D721Med (cell line): Measurements from ENCODE around the gene IQCH.

Source experiments
- DNase-seq: peaks from one replicate; pipeline ENCODE4 v3.0.0; 2011; ENCODE audit warnings: low spot score; ENCODE audit not compliant: insufficient read length
- FAIRE-seq: peaks from 2 replicates; lab custom pipeline; 2011; peaks lifted over from hg19 to GRCh38; lab: Jason Lieb, UNC
- CTCF ChIP-seq: IDR thresholded peaks from 2 replicates; pipeline ENCODE4 v1.5.1; 2012; ENCODE audit warnings: mild to moderate bottlenecking, control low read depth; ENCODE audit not compliant: insufficient read depth; ENCODE audit errors: missing control alignments

IQCH gene

GRCh38 chr15:67389975-67390374 lies 135.4 kb downstream of the IQCH start:
- no peak for DNase-seq
- no peak for TF ChIP-seq CTCF
- FAIRE-seq = no peak

- DNase-seq (no peak), FAIRE-seq (no peak)
- no peak for TF ChIP-seq CTCF
These were observed 140.5 kb downstream of the IQCH start for GRCh38 chr15:67394873-67395639.

GRCh38 chr15:67396114-67396513 lies 141.5 kb downstream of the IQCH start:
- TF ChIP-seq CTCF = no peak
- FAIRE-seq (no peak), DNase-seq (no peak)

- no peak for DNase-seq
- FAIRE-seq = no peak
- no peak for TF ChIP-seq CTCF
These were observed 142.6 kb downstream of the IQCH start for GRCh38 chr15:67397139-67397538.

- FAIRE-seq = no peak
- TF ChIP-seq CTCF = no peak
These were observed 145.3 kb downstream of the IQCH start for GRCh38 chr15:67399925-67400324.

GRCh38 chr15:67400890-67401289 lies 146.3 kb downstream of the IQCH start:
- DNase-seq (no peak), FAIRE-seq (no peak)
- no peak for TF ChIP-seq CTCF

More at GRCh38 chr15:67399925-67400324, 145.3 kb downstream of the IQCH start:
- no peak for DNase-seq

GRCh38 chr15:67401336-67401735 lies 146.8 kb downstream of the IQCH start:
- no peak for TF ChIP-seq CTCF
- DNase-seq = no peak
- no peak for FAIRE-seq
